Heart right ventricle (tissue), 16 donors: ENCODE measurements around the gene NDUFS3. TPM values are rescaled to one million over a fixed set of nuclear protein-coding genes. Genes with fewer than 3 reads are reported as not detected.

ENCODE experiments used
- ATAC-seq, 8 donors: fragments of 200-7000 bp; cut with Tn5 transposase; one replicate each; pipeline ENCODE4 v1.9.1; 2020; ENCODE audit warnings: mild to moderate bottlenecking in 8 of 8, moderate library complexity in 8 of 8, moderate number of reproducible peaks in 1 of 8
- DNase-seq, 2 donors: peaks; one replicate each; pipeline ENCODE4 v3.0.0-alpha.2; 2020
- H3K27ac ChIP-seq, 10 donors: fragments of 200-600 bp; sonication (generic) in 2 of 10; one replicate each; pipeline versions ENCODE4 v1.5.0 to v1.8.0; 2020 to 2022; ENCODE audit warnings: mild to moderate bottlenecking in 3 of 10
- H3K27me3 ChIP-seq, 7 donors: fragments of 200-600 bp; one replicate each; pipeline ENCODE4 v1.8.0; 2021 to 2022; ENCODE audit warnings: mild to moderate bottlenecking in 2 of 7
- H3K36me3 ChIP-seq, 9 donors: fragments of 200-600 bp; sonication (generic) in 1 of 9; one replicate each; pipeline versions ENCODE4 v1.5.0 to v1.8.0; 2020 to 2022; ENCODE audit warnings: mild to moderate bottlenecking in 2 of 9
- H3K4me1 ChIP-seq, 9 donors: fragments of 200-600 bp; sonication (generic) in 1 of 9; one replicate each; pipeline versions ENCODE4 v1.5.0 to v1.8.0; 2020 to 2022; ENCODE audit warnings: mild to moderate bottlenecking in 4 of 9
- H3K4me3 ChIP-seq, 10 donors: fragments of 200-600 bp; sonication (generic) in 2 of 10; one replicate each; pipeline versions ENCODE4 v1.5.0 to v1.8.0; 2020 to 2022; ENCODE audit warnings: mild to moderate bottlenecking in 7 of 10, moderate library complexity in 2 of 10
- H3K9me3 ChIP-seq, 11 donors: fragments of 200-600 bp in 10 of 11; sonication (generic) in 2 of 11; one replicate each; pipeline versions ENCODE4 v1.5.0 to v1.8.0; 2013 to 2022; ENCODE audit warnings: mild to moderate bottlenecking in 2 of 11, control low read depth in 1 of 11, moderate library complexity in 1 of 11
- WGBS, 2 donors: extraction: QIAGEN DNeasy Blood & Tissue Kit; methylation state at CpG; one replicate each; pipeline ENCODE4 v1.1.7; 2013; ENCODE audit warnings: inconsistent platforms in 1 of 2; 5-methylcytosine and 5-hydroxymethylcytosine counted together
- intact Hi-C, 10 donors: fragments of 100-400 bp; cut with DNase I; formaldehyde crosslinking; loops; one replicate each; pipeline versions ENCODE4 v1.11.1 to v1.14.2; 2022
- polyA plus RNA-seq, 2 donors: library from polyadenylated mRNA; stranded (reverse); fragments of 200-250 nt; gene quantifications; one replicate each; pipeline ENCODE4 v1.2.3, GENCODE V29; 2013
- total RNA-seq, 10 donors: library from RNA; stranded (reverse); fragmentation: NEBNext Ultra II Directional in 3 of 10; extraction: Animal tissue kit (Norgen Biotek cat#: 25700) in 3 of 10; gene quantifications; one replicate each; pipeline versions ENCODE4 v1.2.1 to v1.2.4, GENCODE V29; 2021 to 2023
- TF ChIP-seq, protein P1 (sequence below), 9 donors: fragments of 200-600 bp; sonication (generic) in 2 of 9; IDR thresholded peaks; one replicate each; pipeline versions ENCODE4 v1.5.0 to v1.8.0; 2021 to 2022; ENCODE audit warnings: antibody characterized with exemption in 9 of 9, mild to moderate bottlenecking in 5 of 9, moderate library complexity in 1 of 9
- donor health status: Arrhythmogenic right ventricular cardiomyopathy.
- donor health status: ischemic (EF 13 %, LVEDD 7.1; RV severe dilation, severe dysfunction).
- donor health status: healthy with polysubstance abuse.
- donor health status: DM: no; HTN: yes; CAD: no.
- donor health status: DM: no; HTN: no; CAD: no.
- donor health status: ischemic (EF 25% LVEDD 6.9; RV normal size, moderate dysfunction).
- donor health status: ischemic (EF 25% LVEDD 5.7; RV mildly dilated, moderate dysfunction).
- donor health status: healthy.
- donor health status: DM: yes; HTN: yes; CAD: no.
- donor health status: Ischemic cardiomyopathy.
- donor health status: ischemic (EF 35%, LVEDD 5.7; RV mildly dilated, moderate dysfunction).
- donor health status: nonischemic (EF 11% LVEDD 7.7; RV severe dilation, severe dysfunction).
- donor health status: DM: yes; HTN: yes; CAD: no.
- donor health status: PGD.
- donor health status: ischemic (EF 29% LVEDD 5.4; RV normal size, mild dysfunction).
- donor health status: nonischemic (EF 23%, LVEDD 6.1; RV moderate dilation, normal function).

Gene NDUFS3
- total and polyA plus RNA-seq, 12 donors = 171 to 570 (median 294) TPM

DNA sequence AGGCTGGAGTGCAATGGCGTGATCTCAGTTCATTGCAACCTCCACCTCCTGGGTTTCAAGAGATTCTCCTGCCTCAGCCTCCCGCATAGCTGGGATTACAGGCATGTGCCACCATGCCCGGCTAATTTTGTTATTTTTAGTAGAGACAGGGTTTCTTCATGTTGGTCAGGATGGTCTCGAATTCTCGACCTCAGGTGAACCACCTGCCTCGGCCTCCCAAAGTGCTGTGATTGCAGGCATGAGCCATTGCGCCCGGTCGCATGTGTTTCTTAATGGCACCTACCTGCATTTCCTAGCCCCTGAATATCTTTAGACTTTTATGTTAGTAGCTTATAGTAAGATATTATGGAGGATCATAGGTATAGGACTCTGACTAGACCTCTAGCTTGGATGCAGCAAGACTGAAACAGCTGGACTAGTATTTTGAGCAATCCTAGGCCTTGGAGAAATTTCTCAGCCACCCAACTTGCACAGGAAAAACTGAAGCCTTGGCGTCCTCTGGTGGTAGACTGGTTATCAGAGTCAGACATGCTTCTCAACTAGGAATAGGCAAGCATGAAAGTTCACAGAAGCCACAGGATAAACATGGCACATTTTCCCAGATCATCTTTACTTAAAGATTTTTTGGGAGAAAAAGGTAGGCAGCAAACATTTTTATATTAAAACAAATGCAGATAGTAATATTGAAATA lies 38.0 kb downstream of the NDUFS3 start:
- Histone ChIP-seq H3K27ac (peak overlapping the region in 1 of 10 donors; percentile 37), H3K36me3 (peaks cover 0 to 64% (median 5%) of the 10 kb centered on the region in 9 donors), H3K27me3 (no peaks in the 10 kb centered on the region), H3K4me3 (no peak overlapping the region), H3K9me3 (no peaks in the 10 kb centered on the region), H3K4me1 (peaks cover 0 to 11% (median 0%) of the 10 kb centered on the region in 9 donors)
- ATAC-seq (peak; percentile 59 to 90 (median 82)), DNase-seq (peak in 1 of 2 donors; percentile 66)
- 85 to 86% methylated on average over 10 of the region's 10 CpGs for WGBS, 2 donors
- TF ChIP-seq, protein P1, sequence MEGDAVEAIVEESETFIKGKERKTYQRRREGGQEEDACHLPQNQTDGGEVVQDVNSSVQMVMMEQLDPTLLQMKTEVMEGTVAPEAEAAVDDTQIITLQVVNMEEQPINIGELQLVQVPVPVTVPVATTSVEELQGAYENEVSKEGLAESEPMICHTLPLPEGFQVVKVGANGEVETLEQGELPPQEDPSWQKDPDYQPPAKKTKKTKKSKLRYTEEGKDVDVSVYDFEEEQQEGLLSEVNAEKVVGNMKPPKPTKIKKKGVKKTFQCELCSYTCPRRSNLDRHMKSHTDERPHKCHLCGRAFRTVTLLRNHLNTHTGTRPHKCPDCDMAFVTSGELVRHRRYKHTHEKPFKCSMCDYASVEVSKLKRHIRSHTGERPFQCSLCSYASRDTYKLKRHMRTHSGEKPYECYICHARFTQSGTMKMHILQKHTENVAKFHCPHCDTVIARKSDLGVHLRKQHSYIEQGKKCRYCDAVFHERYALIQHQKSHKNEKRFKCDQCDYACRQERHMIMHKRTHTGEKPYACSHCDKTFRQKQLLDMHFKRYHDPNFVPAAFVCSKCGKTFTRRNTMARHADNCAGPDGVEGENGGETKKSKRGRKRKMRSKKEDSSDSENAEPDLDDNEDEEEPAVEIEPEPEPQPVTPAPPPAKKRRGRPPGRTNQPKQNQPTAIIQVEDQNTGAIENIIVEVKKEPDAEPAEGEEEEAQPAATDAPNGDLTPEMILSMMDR (IDR thresholded peaks at IDR 0.05) = peak; percentile 46 to 82 (median 76)
- intact Hi-C loops = loop anchor here in 4 of 10 donors (5.0 to 10.0 kb wide), 4 partner anchors 122 to 245 kb away; partner anchors contain the start of gene SPI1 (in 2 of the 4)

DNA sequence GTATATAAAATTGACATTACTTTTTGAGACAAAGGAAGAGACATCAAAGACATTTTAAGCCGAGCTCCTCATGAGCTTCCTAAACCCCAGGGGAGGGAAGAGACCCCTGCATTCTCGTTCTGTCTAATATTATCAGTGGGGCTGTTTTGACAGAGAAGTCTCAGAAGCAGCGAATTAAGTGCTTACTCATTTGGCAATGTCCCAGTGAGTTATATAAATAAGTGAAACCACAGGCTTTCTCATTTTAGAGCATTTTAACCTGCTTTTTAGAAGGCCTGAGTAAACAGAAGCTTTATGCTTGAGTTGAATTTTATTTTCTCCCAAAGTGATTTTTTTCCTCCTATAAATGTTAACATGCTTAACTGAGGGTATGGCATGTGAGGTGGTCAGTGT lies 38.5 kb downstream of the NDUFS3 start:
- ATAC-seq = peak in 2 of 8 donors; percentile 7 to 9
- peaks cover 0 to 11% (median 0%) of the 10 kb centered on the region in 9 donors for H3K4me1 ChIP-seq
- intact Hi-C loops = loop anchor here in 4 of 10 donors (5.0 to 10.0 kb wide), 4 partner anchors 123 to 245 kb away; partner anchors contain the start of gene SPI1 (in 2 of the 4)
- peak overlapping the region in 1 of 10 donors; percentile 37 for H3K27ac ChIP-seq
- DNase-seq = no peak
- H3K4me3 ChIP-seq = no peak overlapping the region
- TF ChIP-seq, protein P1 (IDR thresholded peaks at IDR 0.05) = no peak
- peaks cover 0 to 69% (median 10%) of the 10 kb centered on the region in 9 donors for H3K36me3 ChIP-seq
- 50 to 53% methylated on average over 3 of the region's 3 CpGs for WGBS, 2 donors
- H3K27me3 ChIP-seq = no peaks in the 10 kb centered on the region
- no peaks in the 10 kb centered on the region for H3K9me3 ChIP-seq

DNA sequence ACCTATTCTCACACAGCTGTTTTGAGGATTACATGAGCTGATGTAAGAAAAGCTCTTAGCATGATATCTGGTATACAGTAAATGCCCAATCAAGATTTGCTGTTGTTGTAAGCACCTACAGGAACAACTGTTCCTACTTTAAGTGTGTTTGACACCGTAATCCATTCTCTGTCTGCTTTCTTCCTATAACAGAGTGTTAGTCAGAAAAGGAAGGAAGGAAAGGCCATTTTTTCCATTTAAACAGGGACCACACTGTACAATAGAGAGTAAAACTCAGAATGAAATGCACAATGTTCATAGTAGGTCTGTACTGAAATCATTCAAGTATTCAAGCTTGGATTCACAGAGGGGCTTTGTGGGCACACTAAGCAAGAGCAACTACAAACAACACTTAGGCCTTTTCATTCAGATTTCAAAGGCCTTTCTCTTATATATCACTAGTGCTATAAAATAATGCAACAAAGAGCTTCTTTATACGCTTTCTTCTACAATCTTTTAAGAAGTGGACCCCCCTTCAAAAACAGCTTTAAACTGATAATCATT lies 42.0 kb downstream of the NDUFS3 start:
- Histone ChIP-seq H3K36me3 (peaks cover 0 to 100% (median 27%) of the 10 kb centered on the region in 9 donors), H3K4me1 (peaks cover 0 to 11% (median 0%) of the 10 kb centered on the region in 9 donors), H3K27me3 (no peaks in the 10 kb centered on the region), H3K4me3 (no peak overlapping the region), H3K27ac (no peak overlapping the region), H3K9me3 (no peaks in the 10 kb centered on the region)
- no peak for ATAC-seq
- no peak for DNase-seq
- intact Hi-C loops = loop anchor here in 2 of 10 donors (10.0 kb wide), 2 partner anchors 146 to 736 kb away; no protein-coding TSS in a partner anchor
- 81 to 86% methylated on average over 2 of the region's 2 CpGs for WGBS, 2 donors
- TF ChIP-seq, protein P1 (IDR thresholded peaks at IDR 0.05) = no peak

DNA sequence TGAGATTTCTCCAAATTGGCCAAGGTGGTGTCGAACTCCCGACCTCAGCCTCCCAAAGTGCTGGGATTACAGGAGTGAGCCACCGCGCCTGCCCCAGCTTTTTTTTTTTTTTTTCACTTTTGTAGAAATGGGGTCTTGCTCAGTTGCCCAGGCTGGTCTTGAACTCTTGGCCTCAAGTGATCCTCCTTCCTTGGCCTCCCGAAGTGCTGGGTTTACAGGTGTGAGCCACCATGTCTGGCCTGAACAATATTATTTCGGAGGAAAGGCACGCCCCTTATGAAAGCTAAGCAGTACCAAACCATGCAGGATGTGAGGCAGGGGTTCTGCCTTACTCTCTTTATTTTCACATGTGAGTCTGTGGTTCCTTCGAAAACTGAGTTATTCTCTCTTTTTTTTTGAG lies 47.4 kb downstream of the NDUFS3 start:
- Histone ChIP-seq H3K27me3 (no peaks in the 10 kb centered on the region), H3K9me3 (no peaks in the 10 kb centered on the region), H3K4me3 (no peak overlapping the region), H3K27ac (no peak overlapping the region), H3K4me1 (no peaks in the 10 kb centered on the region), H3K36me3 (peaks cover 0 to 100% (median 75%) of the 10 kb centered on the region in 9 donors)
- TF ChIP-seq, protein P1 (IDR thresholded peaks at IDR 0.05) = no peak
- intact Hi-C loops = loop anchor here in 2 of 10 donors (10.0 kb wide), 2 partner anchors 151 to 741 kb away; no protein-coding TSS in a partner anchor
- ATAC-seq (no peak), DNase-seq (no peak)
- whole genome bisulfite sequencing, 2 donors = 97 to 99% methylated on average over 8 of the region's 8 CpGs
